Measurements from ENCODE around the gene GJB5. TPM values are rescaled to one million over a fixed set of nuclear protein-coding genes. Genes with fewer than 3 reads are reported as not detected.

Gene GJB5
- polyA plus RNA-seq, 1 of the 3 experiments (the other 2 are of a cell fraction), result not detected

GRCh38 chr1:34759503-34760357 lies 4.9 kb downstream of the GJB5 start, which contains the start of gene GJB4 (continued):
- no peak for TF ChIP-seq POLR2AphosphoS5 (IDR thresholded peaks at IDR 0.05; ENCODE audit: low read depth, low read length)
- no peak for TF ChIP-seq NRF1 (IDR thresholded peaks at IDR 0.05; ENCODE audit: low read depth, low read length)
- TF ChIP-seq MXI1 (IDR thresholded peaks at IDR 0.05; ENCODE audit: low read depth, low read length), result no peak
- TF ChIP-seq SIN3A (IDR thresholded peaks at IDR 0.05; ENCODE audit: borderline replicate concordance, low read depth, low read length), result no peak
- TF ChIP-seq TCF12 (IDR thresholded peaks at IDR 0.05), result no peak
- TF ChIP-seq USF1 (IDR thresholded peaks at IDR 0.05; ENCODE audit: borderline replicate concordance, low read depth), result no peak
- no peak for TF ChIP-seq RCOR1 (IDR thresholded peaks at IDR 0.05; ENCODE audit: low read length)
- TF ChIP-seq IRF3 (IDR thresholded peaks at IDR 0.05; ENCODE audit: low read depth, low read length), result no peak

GRCh38 chr1:34761176-34761761 lies 6.4 kb downstream of the GJB5 start:
- Histone ChIP-seq H3K4me3 (ENCODE audit: low read depth in 2 of 2, low read length in 1 of 2) (no peak overlapping the region), H3K79me2 (ENCODE audit: insufficient read depth) (no peaks in the 10 kb centered on the region), H3K9me2 (no peaks in the 10 kb centered on the region), H3K9ac (no peak overlapping the region), H3K27ac (ENCODE audit: low read depth in 2 of 2, low read length in 1 of 2) (no peak overlapping the region), H3K36me3 (replicated peaks in 1 of 2; ENCODE audit: control insufficient read depth in 1 of 2, insufficient read depth in 2 of 2, low read length in 1 of 2) (no peaks in the 10 kb centered on the region), H2AFZ (ENCODE audit: low read depth) (no peak overlapping the region), H3K4me2 (no peak overlapping the region), H3K9me3 (no peaks in the 10 kb centered on the region), H3K27me3 (ENCODE audit: insufficient read depth) (no peaks in the 10 kb centered on the region), H4K20me1 (ENCODE audit: insufficient read depth) (no peaks in the 10 kb centered on the region), H3F3A (replicated peaks; ENCODE audit: insufficient read depth) (no peaks in the 10 kb centered on the region), H3K4me1 (ENCODE audit: control insufficient read depth in 1 of 2, insufficient read depth in 2 of 2, low read depth in 1 of 2, low read length in 1 of 2) (no peaks in the 10 kb centered on the region)
- ChIA-PET CTCF (no interaction called here), POLR2A (no interaction called here)
- WGBS (ENCODE audit: low lambda C conversion rate), result 75% methylated on average over 21 of the region's 33 CpGs
- no peak for DNase-seq
- TF ChIP-seq RFX5 (IDR thresholded peaks at IDR 0.05; ENCODE audit: low read length) (no peak), MAX (IDR thresholded peaks at IDR 0.05; ENCODE audit: low read depth) (no peak), RAD21 (IDR thresholded peaks at IDR 0.05; ENCODE audit: low read length) (no peak), MEF2A (IDR thresholded peaks at IDR 0.05; ENCODE audit: borderline replicate concordance, low read depth) (no peak), GABPA (IDR thresholded peaks at IDR 0.05; ENCODE audit: low read depth) (no peak)

Measured in SK-N-SH (cell line).